Measurements from ENCODE around the gene WDR20. TPM values are rescaled to one million over a fixed set of nuclear protein-coding genes. Genes with fewer than 3 reads are reported as not detected.
A peak's percentile ranks its signal among the peaks of the same experiment; 100 is the strongest.

The WDR20 gene
- total and polyA plus RNA-seq, 10 of the 15 experiments (the other 5 are each of a cell fraction or from before 2014, with no cell fraction given) = 9.1 to 25.9 (median 18.4) TPM

- TF ChIP-seq ZNF274 (IDR thresholded peaks at IDR 0.05; ENCODE audit: insufficient read depth, insufficient read length) (no peak), SMC3 (IDR thresholded peaks at IDR 0.05; ENCODE audit: borderline replicate concordance, low read length) (peak; percentile 92), CBX3 (IDR thresholded peaks at IDR 0.05; ENCODE audit: borderline replicate concordance, low read depth) (no peak), ETV6 (conservative IDR thresholded peaks at IDR 0.05 in 1 of 2, IDR thresholded peaks at IDR 0.05 in 1 of 2; ENCODE audit: borderline replicate concordance in 1 of 2, low read depth in 1 of 2) (no peak), CTCF (IDR thresholded peaks at IDR 0.05 in 2 of 3, conservative IDR thresholded peaks at IDR 0.05 in 1 of 3; ENCODE audit: control insufficient read depth in 2 of 3, extremely low read depth in 1 of 3, insufficient read depth in 1 of 3, low read depth in 3 of 3, low read length in 3 of 3) (peak; percentile 78 to 92 (median 88)), IRF4 (IDR thresholded peaks at IDR 0.05; ENCODE audit: low read depth, low read length) (no peak), CBFB (IDR thresholded peaks at IDR 0.05; ENCODE audit: low read depth) (no peak), YBX1 (IDR thresholded peaks at IDR 0.05) (no peak), ZNF384 (IDR thresholded peaks at IDR 0.05; ENCODE audit: borderline replicate concordance, low read depth, low read length) (0 out of 2 replicates have a peak, but pooled peaks have one; percentile 12), JUND (IDR thresholded peaks at IDR 0.05; ENCODE audit: low read depth, low read length) (no peak), PAX8 (IDR thresholded peaks at IDR 0.05) (no peak), REST (IDR thresholded peaks at IDR 0.05; ENCODE audit: low read depth, low read length) (no peak), CHD1 (IDR thresholded peaks at IDR 0.05; ENCODE audit: low read depth, low read length) (no peak), SMARCA5 (IDR thresholded peaks at IDR 0.05) (peak; percentile 65; the same call in 1 of the 2 replicates), RUNX3 (IDR thresholded peaks at IDR 0.05; ENCODE audit: low read length) (no peak), RB1 (IDR thresholded peaks at IDR 0.05; ENCODE audit: borderline replicate concordance) (no peak), MYC (IDR thresholded peaks at IDR 0.05; ENCODE audit: insufficient read depth, insufficient read length, insufficient replicate concordance, low read length, severe bottlenecking) (no peak), SREBF1 (IDR thresholded peaks at IDR 0.05; ENCODE audit: low read length) (no peak), HDGF (IDR thresholded peaks at IDR 0.05) (no peak), E2F4 (IDR thresholded peaks at IDR 0.05; ENCODE audit: low read depth, low read length) (no peak), SIX5 (IDR thresholded peaks at IDR 0.05; ENCODE audit: low read depth, low read length, severe bottlenecking) (no peak), KAT2A (conservative IDR thresholded peaks at IDR 0.05; ENCODE audit: control insufficient read depth, low read depth, low read length) (no peak), RBBP5 (conservative IDR thresholded peaks at IDR 0.05) (no peak), NKRF (conservative IDR thresholded peaks at IDR 0.05) (no peak)
Measured at GRCh38 chr14:102096569-102097188, 43.0 kb upstream of the WDR20 start (continued).

Data from GM12878 (cell line).